Esophagus muscularis mucosa (tissue), 4 donors: Measurements from ENCODE around the gene PKN2. TPM values are rescaled to one million over a fixed set of nuclear protein-coding genes. Genes with fewer than 3 reads are reported as not detected.

Experiments used
- DNase-seq: peaks from one replicate; pipeline ENCODE4 v3.0.0-alpha.2; 2017; ENCODE audit errors: extremely low spot score
- H3K27ac ChIP-seq, 4 donors: fragments of 200-600 bp; sonication (generic); replicated peaks in 1 of 4; 1 replicate in 3 of 4; 2 replicates in 1 of 4; pipeline ENCODE4 v1.5.1; 2016 to 2019; ENCODE audit warnings: mild to moderate bottlenecking in 1 of 4
- H3K27me3 ChIP-seq, 4 donors: fragments of 200-600 bp; sonication (generic); one replicate each; pipeline versions ENCODE4 v1.5.1 to v1.6.0; 2016 to 2019
- H3K36me3 ChIP-seq, 4 donors: fragments of 200-600 bp; sonication (generic); one replicate each; pipeline ENCODE4 v1.5.1; 2016 to 2019
- H3K4me1 ChIP-seq, 4 donors: fragments of 200-600 bp; sonication (generic); one replicate each; pipeline ENCODE4 v1.5.1; 2016 to 2019
- H3K4me3 ChIP-seq, 4 donors: fragments of 200-600 bp; sonication (generic); 1 replicate in 2 of 4; 2 replicates in 2 of 4; pipeline ENCODE4 v1.5.1; 2016 to 2019; ENCODE audit warnings: mild to moderate bottlenecking in 4 of 4, moderate library complexity in 1 of 4
- H3K9me3 ChIP-seq, 4 donors: fragments of 200-600 bp; sonication (generic); 1 replicate in 3 of 4; 2 replicates in 1 of 4; pipeline ENCODE4 v1.5.1; 2016 to 2019
- EP300 ChIP-seq: sonication (generic); formaldehyde crosslinking; IDR thresholded peaks from one replicate; pipeline ENCODE4 v1.6.1; 2017; ENCODE audit warnings: antibody characterized with exemption
- POLR2A ChIP-seq: fragments of 450-650 bp; IDR thresholded peaks from one replicate; pipeline ENCODE4 v1.6.1; 2017; ENCODE audit warnings: antibody characterized with exemption, moderate library complexity, mild to moderate bottlenecking, low read depth
- POLR2AphosphoS5 ChIP-seq, 2 donors: sonication (generic); formaldehyde crosslinking; IDR thresholded peaks; one replicate each; pipeline ENCODE4 v1.6.1; 2017; ENCODE audit warnings: antibody characterized with exemption in 2 of 2
- WGBS: methylation state at CpG from one replicate; pipeline ENCODE4 v1.1.5; 2018; 5-methylcytosine and 5-hydroxymethylcytosine counted together
- intact Hi-C: fragments of 100-400 bp; cut with DNase I; formaldehyde crosslinking; loops from one replicate; pipeline ENCODE4 v1.15.1; 2023
- total RNA-seq, 4 donors: library from RNA; depleted of rRNA; stranded (reverse); fragments of >200 nt; gene quantifications; one replicate each; pipeline versions ENCODE4 v1.1.0 to v1.2.1, GENCODE V29; 2016
- TF ChIP-seq, protein P1 (sequence below), 3 experiments: fragments of 200-600 bp in 2 of 3; fragments of 450-650 bp in 1 of 3; sonication (generic) in 2 of 3; IDR thresholded peaks; one replicate each; pipeline ENCODE4 v1.5.1; 2017 to 2019; ENCODE audit warnings: antibody characterized with exemption in 3 of 3, mild to moderate bottlenecking in 2 of 3, moderate library complexity in 1 of 3

The PKN2 gene
- total RNA-seq, 4 donors from 2014 or later = 27.2 to 39.9 (median 34.3) TPM

DNA sequence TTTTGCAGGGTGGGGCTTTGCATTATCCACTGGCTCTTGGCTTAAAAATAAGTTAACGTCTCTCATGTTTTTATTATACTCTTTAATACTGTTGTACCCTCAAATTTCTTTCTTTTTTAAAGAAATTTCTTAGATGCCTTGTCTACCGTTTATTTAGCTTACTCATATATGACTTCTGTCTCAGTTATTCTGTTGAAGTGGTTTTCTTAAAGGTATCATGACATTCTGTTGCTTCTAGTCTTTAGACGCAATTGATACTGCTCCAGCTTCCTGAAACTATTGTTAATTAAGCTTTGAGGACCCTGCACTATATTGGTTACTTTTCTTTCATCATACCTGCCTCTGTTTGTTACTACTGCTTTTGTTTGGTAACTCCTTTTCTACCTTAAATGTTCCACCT is 11.7 kb downstream of the PKN2 start:
- 80% methylated on average over 3 of the region's 3 CpGs for WGBS
- Histone ChIP-seq H3K27me3 (no peaks in the 10 kb centered on the region), H3K4me3 (no peak overlapping the region), H3K9me3 (no peaks in the 10 kb centered on the region), H3K4me1 (peaks cover 6 to 41% (median 25%) of the 10 kb centered on the region in 4 donors), H3K27ac (no peak overlapping the region), H3K36me3 (no peaks in the 10 kb centered on the region)
- no peak for DNase-seq
- intact Hi-C loops = no loop called here
- TF ChIP-seq EP300 (no peak), POLR2A (no peak), POLR2AphosphoS5 (IDR thresholded peaks at IDR 0.05) (no peak)
- TF ChIP-seq, protein P1, sequence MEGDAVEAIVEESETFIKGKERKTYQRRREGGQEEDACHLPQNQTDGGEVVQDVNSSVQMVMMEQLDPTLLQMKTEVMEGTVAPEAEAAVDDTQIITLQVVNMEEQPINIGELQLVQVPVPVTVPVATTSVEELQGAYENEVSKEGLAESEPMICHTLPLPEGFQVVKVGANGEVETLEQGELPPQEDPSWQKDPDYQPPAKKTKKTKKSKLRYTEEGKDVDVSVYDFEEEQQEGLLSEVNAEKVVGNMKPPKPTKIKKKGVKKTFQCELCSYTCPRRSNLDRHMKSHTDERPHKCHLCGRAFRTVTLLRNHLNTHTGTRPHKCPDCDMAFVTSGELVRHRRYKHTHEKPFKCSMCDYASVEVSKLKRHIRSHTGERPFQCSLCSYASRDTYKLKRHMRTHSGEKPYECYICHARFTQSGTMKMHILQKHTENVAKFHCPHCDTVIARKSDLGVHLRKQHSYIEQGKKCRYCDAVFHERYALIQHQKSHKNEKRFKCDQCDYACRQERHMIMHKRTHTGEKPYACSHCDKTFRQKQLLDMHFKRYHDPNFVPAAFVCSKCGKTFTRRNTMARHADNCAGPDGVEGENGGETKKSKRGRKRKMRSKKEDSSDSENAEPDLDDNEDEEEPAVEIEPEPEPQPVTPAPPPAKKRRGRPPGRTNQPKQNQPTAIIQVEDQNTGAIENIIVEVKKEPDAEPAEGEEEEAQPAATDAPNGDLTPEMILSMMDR (IDR thresholded peaks at IDR 0.05) = no peak

DNA sequence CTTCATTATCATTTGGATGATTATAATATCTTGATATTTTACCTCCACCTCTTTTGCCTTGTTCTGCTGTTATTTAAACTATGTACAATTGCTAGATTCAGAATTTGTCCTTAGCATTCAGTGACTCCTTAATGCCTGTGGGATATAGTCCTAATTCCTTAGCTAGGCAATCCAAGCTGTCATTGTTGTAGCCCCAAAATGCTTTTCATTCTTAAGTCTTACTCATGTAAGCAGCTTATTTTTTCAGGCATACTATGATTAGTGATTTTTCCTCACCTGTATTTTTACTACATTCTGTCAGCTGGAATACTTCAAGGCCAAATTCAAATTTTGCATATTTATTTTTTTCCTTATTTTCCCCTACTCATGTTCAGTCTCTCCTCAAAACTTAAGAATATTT is 13.4 kb downstream of the PKN2 start:
- H3K27ac ChIP-seq = no peak overlapping the region
- H3K27me3 ChIP-seq = no peaks in the 10 kb centered on the region
- H3K9me3 ChIP-seq = no peaks in the 10 kb centered on the region
- TF ChIP-seq, protein P1 (IDR thresholded peaks at IDR 0.05) = no peak
- TF ChIP-seq EP300 (no peak), POLR2A (no peak)
- intact Hi-C loops = no loop called here
- no peaks in the 10 kb centered on the region for H3K36me3 ChIP-seq
- peaks cover 6 to 46% (median 30%) of the 10 kb centered on the region in 4 donors for H3K4me1 ChIP-seq
- H3K4me3 ChIP-seq = no peak overlapping the region
- DNase-seq = no peak

DNA sequence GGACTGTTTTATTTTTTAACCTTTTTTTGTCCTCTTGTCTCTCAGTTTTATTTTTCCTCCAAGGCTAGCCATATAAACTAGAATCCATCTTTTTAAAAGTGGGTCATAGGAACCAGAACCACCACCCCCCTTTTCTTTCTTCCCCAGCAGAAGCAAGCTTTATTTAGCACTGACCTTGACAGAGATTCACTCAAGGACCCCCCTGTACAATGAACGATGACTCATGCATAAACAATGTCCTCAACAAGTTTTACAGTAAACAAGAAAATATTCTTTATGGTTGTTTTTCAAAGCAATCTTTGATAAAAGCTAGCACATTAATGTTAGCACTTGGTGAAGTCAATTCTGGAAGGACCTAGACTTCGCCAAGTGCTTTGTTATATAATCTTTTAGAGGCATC is 14.1 kb downstream of the PKN2 start:
- no peak overlapping the region for H3K4me3 ChIP-seq
- no peaks in the 10 kb centered on the region for H3K36me3 ChIP-seq
- WGBS = 65% methylated on average over 2 of the region's 2 CpGs
- DNase-seq = no peak
- no peaks in the 10 kb centered on the region for H3K27me3 ChIP-seq
- peaks cover 6 to 50% (median 36%) of the 10 kb centered on the region in 4 donors for H3K4me1 ChIP-seq
- no peak for TF ChIP-seq POLR2AphosphoS5 (IDR thresholded peaks at IDR 0.05)
- no peak for TF ChIP-seq POLR2A
- TF ChIP-seq, protein P1 (IDR thresholded peaks at IDR 0.05) = no peak
- no peak for TF ChIP-seq EP300
- intact Hi-C loops = no loop called here
- no peaks in the 10 kb centered on the region for H3K9me3 ChIP-seq
- H3K27ac ChIP-seq = no peak overlapping the region

DNA sequence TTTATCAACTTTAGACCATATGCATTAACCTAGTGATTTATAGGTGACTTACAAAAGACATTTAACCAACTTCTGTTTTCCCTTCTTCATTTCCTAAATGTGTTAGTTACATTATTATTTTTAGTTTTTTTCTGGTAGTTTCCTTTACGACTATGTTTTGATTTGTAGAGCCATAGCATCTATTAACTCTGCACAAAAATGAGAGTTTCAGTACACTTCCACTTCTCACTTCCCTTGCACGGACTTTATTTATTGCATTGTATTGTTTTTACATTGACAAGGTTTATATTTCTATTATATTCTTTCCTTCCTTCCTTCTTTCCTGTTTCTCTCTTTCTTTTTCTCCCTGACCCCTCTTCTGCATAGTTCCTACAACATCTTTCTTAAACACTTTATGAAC is 14.7 kb downstream of the PKN2 start:
- intact Hi-C loops = no loop called here
- Histone ChIP-seq H3K9me3 (no peaks in the 10 kb centered on the region), H3K4me1 (peaks cover 6 to 44% (median 35%) of the 10 kb centered on the region in 4 donors), H3K4me3 (no peak overlapping the region), H3K27me3 (no peaks in the 10 kb centered on the region), H3K27ac (no peak overlapping the region), H3K36me3 (no peaks in the 10 kb centered on the region)
- no peak for DNase-seq
- 64% methylated on average over 2 of the region's 2 CpGs for WGBS
- TF ChIP-seq, protein P1 (IDR thresholded peaks at IDR 0.05) = no peak
- no peak for TF ChIP-seq POLR2AphosphoS5 (IDR thresholded peaks at IDR 0.05)
- TF ChIP-seq EP300 = no peak
- TF ChIP-seq POLR2A = no peak

DNA sequence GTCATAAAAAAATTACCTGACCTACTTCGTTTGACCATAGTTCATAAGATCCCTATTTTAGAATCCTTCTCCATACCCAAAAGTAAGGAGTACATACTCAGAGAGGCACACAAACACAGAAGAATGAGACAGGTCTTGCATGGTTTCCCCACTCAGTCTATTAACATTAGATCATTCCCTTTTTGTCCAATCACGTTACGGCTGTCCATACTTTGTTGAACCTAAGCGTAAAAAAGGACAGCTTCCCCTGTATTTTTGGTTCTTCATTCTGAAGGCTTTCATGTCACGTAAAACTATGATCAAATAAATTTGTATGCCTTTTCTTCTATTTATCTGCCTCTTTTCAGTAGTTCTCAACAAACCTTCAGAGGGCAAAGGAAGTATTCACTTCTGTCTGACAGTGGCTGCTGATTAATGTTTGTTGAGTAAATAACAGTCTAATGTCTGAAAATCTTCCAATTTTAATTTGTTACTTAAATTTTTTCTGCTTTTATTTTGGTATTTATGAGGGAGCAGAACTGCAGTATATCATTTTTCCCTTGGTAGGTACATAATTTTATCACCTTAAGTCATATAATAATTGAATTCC is 16.4 kb downstream of the PKN2 start:
- WGBS = 84% methylated on average over 5 of the region's 5 CpGs
- intact Hi-C loops = no loop called here
- Histone ChIP-seq H3K4me3 (no peak overlapping the region), H3K27ac (no peak overlapping the region), H3K4me1 (peaks cover 6 to 37% (median 34%) of the 10 kb centered on the region in 4 donors), H3K27me3 (no peaks in the 10 kb centered on the region), H3K9me3 (no peaks in the 10 kb centered on the region), H3K36me3 (no peaks in the 10 kb centered on the region)
- TF ChIP-seq EP300 (no peak), POLR2AphosphoS5 (IDR thresholded peaks at IDR 0.05) (no peak), POLR2A (no peak)
- TF ChIP-seq, protein P1 (IDR thresholded peaks at IDR 0.05) = no peak
- DNase-seq = no peak
